GM21528 (cell line): ENCODE data around the gene DHRS3.
A peak's percentile ranks its signal among the peaks of the same experiment; 100 is the strongest.
"Not testable (repeated sequence)": the region's sequence is repeated elsewhere in the genome, so short reads cannot be mapped to it uniquely, and the experiment has no call there.

Experiments
- ATAC-seq: cut with Tn5 transposase; IDR thresholded peaks from one replicate; pipeline ENCODE4 v1.9.1; 2021; ENCODE audit warnings: mild to moderate bottlenecking, moderate library complexity; ENCODE audit not compliant: unreplicated experiment, low FRiP score

The DHRS3 gene, protein sequence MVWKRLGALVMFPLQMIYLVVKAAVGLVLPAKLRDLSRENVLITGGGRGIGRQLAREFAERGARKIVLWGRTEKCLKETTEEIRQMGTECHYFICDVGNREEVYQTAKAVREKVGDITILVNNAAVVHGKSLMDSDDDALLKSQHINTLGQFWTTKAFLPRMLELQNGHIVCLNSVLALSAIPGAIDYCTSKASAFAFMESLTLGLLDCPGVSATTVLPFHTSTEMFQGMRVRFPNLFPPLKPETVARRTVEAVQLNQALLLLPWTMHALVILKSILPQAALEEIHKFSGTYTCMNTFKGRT

DNA sequence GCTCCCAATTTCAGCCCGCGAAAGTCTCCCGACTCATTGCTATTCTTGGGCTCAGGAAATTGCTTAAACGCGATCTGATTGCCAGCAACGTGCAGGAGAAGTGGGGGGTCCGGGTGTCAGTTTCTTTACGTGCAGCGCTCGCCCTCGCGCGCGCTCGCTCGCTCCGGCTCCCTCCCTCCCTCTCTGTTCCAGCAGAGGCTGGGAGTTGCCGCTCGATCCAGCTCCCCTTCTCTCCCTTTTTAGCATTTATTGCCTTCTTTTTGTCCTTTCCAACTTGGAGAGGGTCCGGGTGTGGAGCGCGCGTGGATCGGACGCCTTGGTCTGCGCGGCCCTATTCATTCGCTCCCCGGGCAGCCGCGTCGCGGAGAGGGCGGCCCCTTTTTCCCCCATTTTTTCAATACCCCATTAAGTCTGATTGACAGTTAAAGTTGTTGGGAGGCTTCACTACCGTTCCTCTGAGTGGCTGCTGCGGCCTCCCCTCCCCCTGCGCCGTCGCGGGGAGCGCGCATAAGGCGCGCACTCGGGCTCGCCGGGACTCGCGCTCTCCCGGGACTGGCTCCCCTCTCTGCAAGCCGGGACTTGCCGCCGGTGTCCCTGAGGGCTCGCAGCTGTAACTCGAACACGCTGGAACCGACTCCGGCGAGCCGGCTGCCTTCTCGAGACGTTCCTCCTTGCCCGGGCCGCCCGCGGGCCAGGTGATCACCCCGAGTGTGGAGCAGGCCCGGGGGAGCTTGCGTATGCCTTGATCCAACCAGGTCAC, at the start of gene DHRS3:
Gene DHRS3 (minus strand): TSS at position 310 of the 760 bp plus-strand sequence. CDS start 862 bp downstream, outside the sequence.
- peak; percentile 49 for ATAC-seq

DNA sequence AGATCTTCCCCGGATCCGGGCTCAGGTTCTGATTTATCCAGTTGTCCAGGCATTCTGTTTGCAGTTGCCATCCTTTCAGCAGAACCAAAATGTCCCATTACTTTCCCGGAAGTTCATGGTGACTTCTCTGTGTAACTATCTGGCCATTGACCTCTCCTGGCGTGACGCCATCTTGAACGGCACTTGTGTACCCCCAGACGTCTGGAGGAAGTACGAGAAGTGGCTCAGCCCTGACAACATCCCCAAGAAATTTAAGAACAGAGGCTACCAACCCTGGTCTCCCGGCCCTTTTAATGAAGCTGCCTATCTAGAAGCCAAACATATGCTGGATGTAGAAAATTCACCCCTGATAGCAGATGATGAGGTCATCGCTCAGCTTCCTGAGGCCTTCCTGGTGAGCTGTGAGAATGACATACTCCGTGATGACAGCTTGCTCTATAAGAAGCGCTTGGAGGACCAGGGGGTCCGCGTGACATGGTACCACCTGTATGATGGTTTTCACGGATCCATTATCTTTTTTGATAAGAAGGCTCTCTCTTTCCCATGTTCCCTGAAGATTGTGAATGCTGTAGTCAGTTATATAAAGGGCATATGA, 48.2 kb upstream of the DHRS3 start:
- no peak for ATAC-seq

- no peak for ATAC-seq
These were observed 47.5 kb upstream of the DHRS3 start for GRCh38 chr1:12665511-12665910.

DNA sequence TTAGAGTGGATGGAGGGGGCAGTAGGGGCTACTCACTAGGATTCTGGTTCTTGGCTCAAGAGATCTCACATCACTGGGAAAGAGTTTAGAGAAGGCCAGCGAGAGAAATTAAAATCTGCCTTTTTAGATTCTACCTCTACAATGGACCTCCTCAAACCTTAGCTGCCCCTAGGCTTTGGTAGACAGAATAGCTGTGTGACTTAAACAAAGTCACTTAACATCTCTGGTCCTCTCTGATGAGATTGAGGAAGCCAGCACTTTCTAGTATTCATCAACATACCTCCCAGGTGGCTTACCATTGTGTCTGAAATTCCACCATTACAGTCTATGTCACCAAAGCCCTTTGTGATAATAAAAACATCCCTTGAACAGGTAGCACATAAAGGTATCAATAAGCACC, 44.5 kb upstream of the DHRS3 start:
- ATAC-seq = no peak

DNA sequence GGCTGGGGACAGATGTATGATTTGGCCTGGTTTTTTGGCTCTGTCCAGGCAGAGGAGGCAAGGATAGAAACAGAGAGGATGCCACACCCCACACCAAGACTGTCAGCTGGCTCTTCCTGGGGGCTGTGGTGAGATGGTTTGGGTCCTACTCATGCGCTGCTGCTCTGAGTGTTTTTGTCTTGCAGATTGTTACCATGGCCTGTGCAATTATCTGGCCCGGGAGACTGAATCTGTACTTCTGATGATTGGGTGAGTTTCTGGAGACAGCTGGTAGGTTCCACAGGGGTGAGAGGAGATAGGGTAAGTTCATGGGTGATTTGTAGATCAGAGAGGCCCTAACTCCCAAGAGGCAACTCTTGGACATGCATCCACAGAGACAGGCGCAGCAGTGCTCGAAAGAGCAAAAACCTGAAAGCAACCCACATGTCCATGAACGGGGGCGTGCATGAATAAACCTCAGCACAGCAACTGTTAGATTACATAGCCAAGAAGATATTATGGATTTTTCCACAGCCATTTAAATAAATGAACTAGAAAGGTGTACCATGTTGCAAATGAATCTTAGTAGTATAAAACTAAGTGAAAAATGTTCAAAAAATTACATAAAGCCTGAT, 43.7 kb upstream of the DHRS3 start:
- no peak for ATAC-seq

DNA sequence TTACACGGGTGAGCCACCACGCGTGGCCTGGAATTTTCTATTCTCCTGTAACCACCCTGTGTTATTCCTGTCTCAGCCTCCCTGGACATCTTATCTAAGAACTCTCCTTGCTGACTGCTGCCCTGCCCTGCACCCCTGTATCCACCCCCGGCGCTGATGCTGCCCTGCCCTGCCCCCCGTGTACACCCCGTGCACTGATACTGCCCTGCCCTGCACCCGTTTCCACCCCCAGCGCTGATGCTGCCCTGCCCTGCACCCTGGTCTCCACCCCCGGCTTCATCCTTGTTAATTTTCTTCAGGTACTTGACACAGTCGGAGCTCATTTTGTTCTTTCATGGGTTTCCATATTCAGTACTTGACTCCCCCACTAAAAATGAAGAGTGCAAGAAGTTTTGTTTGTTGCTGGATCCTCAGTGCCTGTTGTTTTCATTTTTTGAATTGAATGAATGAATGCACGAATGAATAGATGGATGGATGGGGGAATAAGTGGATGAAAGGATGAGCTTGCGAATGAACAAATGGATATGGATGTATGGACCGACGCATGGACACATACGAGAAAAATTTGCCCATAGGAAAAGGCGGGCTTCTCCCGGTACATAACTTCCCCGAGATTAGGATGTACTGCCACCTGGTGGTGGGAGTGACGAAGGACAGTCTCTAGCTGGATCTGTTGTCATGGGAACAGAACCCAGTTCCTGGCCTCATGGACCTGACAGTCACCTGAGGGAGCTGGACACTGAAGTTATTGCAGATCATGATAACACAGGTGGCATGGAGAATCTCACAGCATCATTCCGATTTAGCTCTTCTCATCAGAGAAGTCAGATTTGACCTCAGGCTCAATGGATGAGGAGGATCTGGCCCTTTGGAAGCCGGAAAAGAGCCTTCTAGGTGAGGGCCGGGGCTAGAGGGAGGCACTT, 40.8 kb upstream of the DHRS3 start:
- ATAC-seq = peak; percentile 70

DNA sequence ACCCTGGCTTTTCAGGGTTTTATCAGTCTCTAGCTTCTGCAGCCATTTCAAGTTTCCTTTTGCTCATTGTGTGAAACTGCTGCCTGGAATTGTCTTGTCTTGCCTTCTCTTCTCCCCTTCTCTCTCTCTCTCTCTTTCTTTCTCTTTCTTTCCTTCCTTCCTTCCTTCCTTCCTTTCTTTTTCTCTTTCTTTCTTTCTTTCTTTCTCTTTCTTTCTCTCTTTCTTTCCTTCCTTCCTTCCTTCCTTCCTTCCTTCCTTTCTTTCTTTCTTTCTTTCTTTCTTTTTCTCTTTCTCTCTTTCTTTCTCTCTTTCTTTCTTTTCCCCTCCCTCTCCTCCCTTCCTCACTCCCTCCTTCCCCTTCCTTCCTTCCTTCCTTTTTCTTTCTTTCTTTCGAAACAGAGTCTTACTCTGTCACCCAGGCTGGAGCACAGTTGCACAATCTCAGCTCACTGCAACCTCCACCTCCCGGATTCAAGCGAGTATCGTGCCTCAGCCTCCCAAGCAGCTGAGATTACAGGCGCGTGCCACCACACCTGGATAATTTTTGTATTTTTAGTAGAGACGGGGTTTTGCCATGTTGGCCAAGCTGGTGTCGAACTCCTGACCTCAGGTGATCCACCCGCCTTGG, 40.0 kb upstream of the DHRS3 start:
- not testable (repeated sequence) for ATAC-seq

GRCh38 chr1:12657060-12657884, 39.3 kb upstream of the DHRS3 start:
- no peak for ATAC-seq

- ATAC-seq = no peak
These were observed 38.6 kb upstream of the DHRS3 start for GRCh38 chr1:12656575-12656974.

DNA sequence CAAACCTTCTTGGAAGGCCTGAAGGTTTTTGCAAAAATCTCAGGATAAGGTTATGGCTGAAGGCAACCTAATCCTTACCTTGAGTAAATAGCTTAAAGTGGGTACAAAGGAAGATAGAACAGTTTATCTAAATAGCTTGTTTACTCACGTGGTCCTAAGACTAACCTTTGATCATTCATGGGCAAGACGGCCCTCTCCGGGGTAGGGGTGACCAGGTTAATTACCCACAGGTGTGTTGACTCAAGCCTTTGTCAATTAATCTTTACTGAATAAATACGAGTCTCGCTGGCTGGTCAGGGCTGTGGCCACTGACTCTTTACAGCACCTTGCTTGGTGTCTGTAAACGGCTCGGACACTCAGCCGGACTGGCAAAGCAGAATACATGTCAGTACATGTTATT, 36.6 kb upstream of the DHRS3 start:
- no peak for ATAC-seq

DNA sequence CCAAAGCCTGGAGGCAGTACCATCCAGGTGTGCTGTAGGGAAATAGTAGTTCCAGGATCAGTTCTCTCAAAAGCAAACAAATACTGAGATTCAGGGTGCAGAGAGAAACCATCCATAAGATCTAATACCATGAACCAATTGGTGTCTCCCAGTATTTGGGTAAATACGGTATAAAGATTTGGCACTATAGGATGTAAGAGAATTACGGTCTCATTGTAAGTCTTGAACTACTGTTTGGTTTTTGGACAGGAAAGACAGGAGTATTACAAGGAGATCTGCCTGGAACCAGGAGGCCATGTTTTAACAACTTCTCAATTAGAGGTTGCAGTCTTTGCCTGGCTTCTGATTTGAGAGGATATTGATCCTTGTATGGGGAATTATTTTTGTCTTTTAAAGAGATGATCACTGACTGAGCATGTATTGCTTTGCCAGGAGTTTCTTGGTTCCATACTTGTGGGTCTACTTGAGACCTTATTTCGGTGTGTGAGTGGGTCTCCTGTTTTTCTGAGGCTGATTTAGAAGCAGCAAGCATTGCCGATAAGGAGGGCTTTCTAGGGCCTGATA, 36.1 kb upstream of the DHRS3 start:
- ATAC-seq = no peak

- no peak for ATAC-seq
These were observed 32.0 kb upstream of the DHRS3 start for GRCh38 chr1:12649971-12650421.

DNA sequence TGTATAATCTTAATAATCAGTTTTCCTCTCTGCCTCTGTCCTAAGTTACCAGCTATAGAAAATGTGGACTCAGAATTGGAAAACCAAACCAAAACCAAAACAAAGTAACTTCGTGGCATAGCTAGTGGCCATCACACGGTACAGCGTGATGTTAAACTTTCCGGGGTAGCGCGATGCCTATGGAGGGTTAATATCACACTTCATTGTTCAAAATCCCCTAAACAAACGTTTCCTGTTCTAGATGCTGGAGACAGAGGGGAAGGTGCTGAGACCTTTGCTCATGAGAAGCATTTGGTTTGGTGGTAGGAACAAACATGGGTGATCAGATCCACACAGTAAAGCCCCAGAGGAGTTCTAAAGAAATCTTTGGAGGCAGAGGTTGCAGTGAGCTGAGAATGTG, 30.7 kb upstream of the DHRS3 start:
- no peak for ATAC-seq

- not testable (repeated sequence) for ATAC-seq
These were observed 27.4 kb upstream of the DHRS3 start for GRCh38 chr1:12645401-12645800.

- no peak for ATAC-seq
These were observed 26.8 kb upstream of the DHRS3 start for GRCh38 chr1:12644829-12645228.

- no peak for ATAC-seq
These were observed 26.2 kb upstream of the DHRS3 start for GRCh38 chr1:12644237-12644636.

DNA sequence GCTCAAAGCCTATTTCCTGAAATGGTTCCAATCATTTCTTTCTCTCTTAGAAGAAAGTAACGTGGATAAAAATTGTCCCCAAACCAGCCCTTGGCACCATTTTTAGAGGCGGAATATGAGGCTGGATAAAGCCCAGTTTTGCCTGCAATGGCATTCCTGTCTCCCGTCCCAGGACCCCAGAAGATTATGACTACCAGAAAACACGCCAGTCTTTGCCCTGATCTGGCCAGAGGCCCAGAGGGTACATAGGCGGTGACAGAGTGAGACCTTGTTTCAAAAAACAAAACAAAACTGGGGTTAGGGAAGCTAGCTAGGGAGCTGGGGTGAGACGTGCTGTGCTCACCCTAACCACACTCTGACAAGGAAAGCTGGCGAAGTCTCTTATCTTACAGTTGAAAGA, 25.8 kb upstream of the DHRS3 start, which contains the start of gene AADACL4:
Gene AADACL4 (plus strand): TSS at position 301 of the 400 bp plus-strand sequence. CDS start 462 bp downstream, outside the sequence.
- ATAC-seq = no peak

GRCh38 chr1:12643079-12643478, 25.1 kb upstream of the DHRS3 start:
- ATAC-seq = no peak
